NCI-H1694 (cell line): ENCODE results near the gene GAS2L1.

ENCODE experiments used
- DNase-seq: peaks from one replicate; lab custom pipeline; 2025; lab: John Stamatoyannopoulos, UW

GAS2L1 gene

GRCh38 chr22:29306175-29306834 is at the start of gene GAS2L1:
Gene GAS2L1 (plus strand): TSS chr22:29306650. CDS start chr22:29308106, 1,456 bp downstream.
- DNase-seq: peak; percentile 47

DNA sequence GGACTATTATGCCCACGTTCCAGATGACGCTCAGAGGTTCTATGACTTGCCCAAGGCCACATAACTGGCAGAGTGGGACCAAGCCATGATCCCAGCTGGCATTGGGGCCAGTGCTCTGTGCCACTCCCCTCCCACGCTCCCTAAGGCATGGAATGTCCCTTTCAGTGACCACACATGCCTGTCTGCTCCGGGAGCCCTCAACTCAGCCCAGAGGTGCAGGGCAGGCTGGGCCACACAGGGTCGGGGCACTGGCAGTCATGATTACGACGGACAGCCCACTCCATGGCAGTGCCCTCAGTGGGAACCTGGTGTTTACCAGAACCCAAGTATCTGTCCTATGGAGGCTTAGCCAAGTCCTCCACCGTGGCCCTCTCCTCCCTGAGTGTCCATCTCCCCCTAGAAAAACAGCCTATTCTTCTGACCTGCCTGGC is 48.7 kb upstream of the GAS2L1 start:
- DNase-seq: no peak

GRCh38 chr22:29258407-29259252 is 47.8 kb upstream of the GAS2L1 start:
- no peak for DNase-seq

GRCh38 chr22:29259253-29259899 is 47.1 kb upstream of the GAS2L1 start:
- no peak for DNase-seq

DNA sequence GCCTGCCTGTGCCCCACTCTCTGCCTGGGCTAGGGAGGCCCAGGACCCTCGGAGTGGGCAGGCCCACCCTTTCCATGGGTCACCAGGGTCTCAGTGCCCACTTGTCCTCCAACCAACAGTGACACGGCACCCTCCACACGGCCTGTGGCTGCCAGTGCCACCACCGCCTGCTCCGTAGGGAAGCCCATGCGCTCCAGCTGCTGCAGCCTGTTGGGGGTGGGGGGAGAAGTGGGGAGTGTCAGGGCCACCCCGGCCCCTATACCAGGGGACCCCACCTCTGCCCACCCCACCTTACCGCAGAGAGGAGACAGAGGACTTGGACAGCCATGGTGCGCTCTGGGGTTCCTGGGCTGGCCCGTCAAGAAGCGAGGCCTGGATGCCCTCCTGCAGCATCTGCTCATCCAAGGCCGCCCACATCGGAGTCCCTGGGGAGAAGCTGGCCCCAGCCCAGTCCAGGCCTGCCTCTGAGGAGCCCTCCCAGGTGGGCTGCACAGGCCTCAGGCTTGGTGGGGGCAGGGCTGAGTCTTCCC is 46.4 kb upstream of the GAS2L1 start:
- DNase-seq: no peak

GRCh38 chr22:29260601-29261315 is 45.7 kb upstream of the GAS2L1 start:
- DNase-seq: no peak

DNA sequence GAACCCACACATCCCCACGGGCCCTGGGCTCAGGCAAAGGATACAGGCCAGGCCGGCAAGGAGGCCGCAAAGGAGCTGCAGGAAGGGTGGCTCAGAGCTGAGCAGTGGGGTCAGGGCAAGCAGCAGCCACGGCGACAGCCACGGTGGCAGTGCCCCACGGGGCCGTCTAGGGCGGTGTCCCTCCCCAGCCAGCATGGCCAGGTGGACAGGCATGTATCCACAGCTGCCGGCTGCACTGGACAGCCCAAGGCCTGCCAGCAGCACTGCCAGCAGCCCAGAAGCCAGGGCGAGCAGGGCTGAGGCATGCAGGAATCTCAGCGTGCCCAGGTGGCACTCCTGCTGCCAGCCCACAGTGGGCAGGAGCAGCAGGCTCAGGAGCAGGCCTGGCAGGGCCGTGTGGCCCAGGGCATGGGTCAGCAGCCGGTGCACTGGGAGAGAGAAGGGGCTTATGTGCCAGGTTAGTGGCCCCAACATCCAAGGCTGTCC is 42.6 kb upstream of the GAS2L1 start:
- DNase-seq: no peak

DNA sequence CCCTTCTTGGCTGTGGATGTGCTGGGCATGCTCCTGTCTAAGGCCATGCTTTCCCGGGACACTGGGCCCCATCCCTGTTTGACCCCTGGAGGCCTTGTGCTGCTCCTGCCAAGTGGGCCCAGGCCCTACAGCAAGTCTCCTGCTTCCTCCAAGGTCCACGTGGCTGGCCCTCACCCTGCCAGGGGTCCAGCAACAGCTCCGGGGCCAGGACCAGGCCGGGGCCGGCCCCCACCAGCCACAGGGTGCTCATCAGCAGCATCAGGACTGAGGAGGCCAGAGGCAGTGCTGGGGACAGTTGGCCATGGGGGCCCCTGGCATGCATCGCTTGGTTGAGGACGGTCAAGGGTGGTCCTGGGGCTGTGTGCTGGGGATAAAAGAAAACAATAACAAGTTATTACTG is 41.1 kb upstream of the GAS2L1 start:
- DNase-seq: no peak

GRCh38 chr22:29265929-29266328 is 40.5 kb upstream of the GAS2L1 start:
- DNase-seq: no peak

- DNase-seq: no peak
Measured at GRCh38 chr22:29266564-29267461, 39.6 kb upstream of the GAS2L1 start.

DNA sequence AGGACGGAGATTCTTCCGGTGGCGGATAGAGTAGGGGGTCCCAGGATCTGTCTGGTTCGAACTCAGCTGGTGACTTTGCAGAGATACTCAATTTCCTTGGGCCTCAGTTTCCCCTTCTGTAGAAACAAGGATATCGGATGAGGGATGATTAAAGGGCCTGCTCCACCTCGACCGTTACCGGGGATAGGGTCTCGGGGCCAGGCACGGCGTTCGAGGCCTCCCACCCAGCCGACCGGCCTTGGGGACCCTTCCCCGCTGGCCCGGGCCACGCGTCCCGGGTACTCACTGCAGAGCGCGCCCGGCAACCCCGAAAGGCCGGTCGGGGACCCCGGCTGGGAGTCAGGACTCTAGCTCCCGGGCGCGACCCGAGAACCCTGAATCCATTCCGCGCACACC is 39.0 kb upstream of the GAS2L1 start:
- DNase-seq: no peak

- DNase-seq: peak; percentile 68
Measured at GRCh38 chr22:29267858-29268510, 38.5 kb upstream of the GAS2L1 start, which contains the start of the genes EWSR1 and RHBDD3. Gene EWSR1 (plus strand): TSS chr22:29268268. CDS start chr22:29268337, 69 bp downstream. Gene RHBDD3 (minus strand): TSS chr22:29267981. CDS start chr22:29265626, 2,355 bp downstream.

GRCh38 chr22:29268511-29269229 is 37.8 kb upstream of the GAS2L1 start:
- DNase-seq: no peak

DNA sequence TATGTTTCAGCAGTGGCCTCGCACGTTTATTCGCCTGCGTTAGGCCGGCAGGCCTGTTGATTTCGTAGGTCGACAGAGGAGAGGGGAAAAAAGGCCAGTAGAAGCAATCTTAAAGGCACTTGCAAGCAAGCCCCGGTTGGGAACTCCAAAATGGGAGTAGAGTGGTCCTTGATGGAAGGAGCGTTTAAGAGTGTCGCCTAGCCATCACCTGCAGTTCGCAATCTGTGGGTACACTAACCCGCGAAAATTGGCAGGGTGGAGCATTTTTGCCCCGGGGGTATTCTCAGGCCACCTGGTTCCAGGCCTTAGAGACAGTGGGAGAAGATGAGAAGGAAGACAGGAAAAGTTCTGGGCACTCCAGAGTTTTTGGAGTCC is 37.2 kb upstream of the GAS2L1 start:
- no peak for DNase-seq

- DNase-seq: no peak
Measured at GRCh38 chr22:29269731-29270474, 36.5 kb upstream of the GAS2L1 start.

- DNase-seq: no peak
Measured at GRCh38 chr22:29270475-29271271, 35.8 kb upstream of the GAS2L1 start.

- DNase-seq: no peak
Measured at GRCh38 chr22:29272624-29273023, 33.8 kb upstream of the GAS2L1 start.

DNA sequence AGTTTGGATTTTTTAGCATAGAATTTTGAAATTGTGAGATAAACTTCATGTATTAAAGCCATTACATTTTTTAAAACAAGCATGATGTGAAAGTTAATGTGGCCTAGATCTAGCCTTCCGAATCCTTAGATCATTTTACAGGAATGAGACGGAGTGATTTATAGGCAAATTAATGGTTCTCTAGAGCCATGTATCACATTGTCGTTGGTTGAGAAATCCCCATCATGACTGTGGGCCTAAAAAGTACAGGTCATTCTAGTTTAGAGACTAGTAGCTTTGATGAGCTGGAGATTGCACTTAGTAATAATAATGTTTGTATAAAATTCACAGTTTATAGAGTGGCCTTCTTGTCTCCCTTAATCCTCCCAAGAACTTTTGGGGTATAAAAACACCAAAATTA is 31.3 kb upstream of the GAS2L1 start:
- no peak for DNase-seq
